Activated CD4-positive, alpha-beta T cell treated with anti-CD3 and anti-CD28 coated beads, Interleukin-2, amount 50 U/mL, for 24 hours (primary cell): Measurements from ENCODE around the gene MESP2.

Experiments used
- DNase-seq, 2 donors: peaks; one replicate each; pipeline ENCODE4 v3.0.0-alpha.2; 2020; ENCODE audit warnings: low read depth in 1 of 2, low spot score in 1 of 2

The MESP2 gene

GRCh38 chr15:89799011-89799911, 23.1 kb downstream of the MESP2 start:
- DNase-seq, result no peak

GRCh38 chr15:89799918-89800498, 23.9 kb downstream of the MESP2 start:
- no peak for DNase-seq

- no peak for DNase-seq
These were observed 25.5 kb downstream of the MESP2 start for GRCh38 chr15:89801471-89802195.

GRCh38 chr15:89802231-89802928, 26.2 kb downstream of the MESP2 start:
- DNase-seq, result no peak

DNA sequence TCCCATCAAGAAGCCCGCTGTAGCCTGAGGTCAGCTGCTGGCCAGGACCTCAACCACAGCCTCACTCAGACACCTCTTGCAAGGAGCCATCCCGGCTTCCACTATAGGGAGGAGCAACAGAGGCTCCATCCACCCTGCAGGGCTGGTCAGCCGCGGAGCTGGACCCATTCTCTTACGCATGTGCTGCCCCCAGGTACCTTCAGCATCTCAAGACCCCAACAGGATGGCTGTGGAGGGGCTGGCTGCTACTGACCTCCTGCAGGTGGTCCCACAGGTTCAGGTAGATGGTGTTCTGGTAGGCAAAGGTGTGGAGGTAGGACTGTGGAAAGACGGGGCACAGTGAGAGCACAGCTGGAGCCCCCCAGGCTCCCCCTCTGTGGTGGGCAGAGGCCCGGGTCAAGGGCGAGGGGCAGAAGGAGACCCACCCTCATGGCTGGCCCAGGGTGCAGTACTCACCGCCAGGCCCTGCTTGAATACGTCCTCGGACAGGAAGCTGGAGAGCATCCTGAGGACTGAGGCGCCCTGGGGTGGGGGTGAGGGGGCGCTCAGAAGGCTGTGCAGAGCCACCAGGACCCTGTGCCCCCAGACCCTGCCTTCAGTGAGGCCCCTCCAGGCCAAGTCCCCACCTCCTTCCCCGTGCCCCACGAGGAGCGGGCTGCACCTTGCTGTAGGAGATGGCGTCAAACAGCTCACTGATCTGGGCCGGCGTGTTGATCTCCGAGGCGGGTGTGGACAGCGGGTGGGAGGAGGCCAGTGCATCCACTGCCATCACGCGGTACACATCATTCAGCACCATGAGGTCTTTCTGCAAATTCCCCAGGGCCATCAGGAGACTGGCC, 27.1 kb downstream of the MESP2 start:
- DNase-seq, result no peak

GRCh38 chr15:89803941-89804800, 28.0 kb downstream of the MESP2 start:
- no peak for DNase-seq

GRCh38 chr15:89805241-89806209, 29.4 kb downstream of the MESP2 start:
- no peak for DNase-seq

DNA sequence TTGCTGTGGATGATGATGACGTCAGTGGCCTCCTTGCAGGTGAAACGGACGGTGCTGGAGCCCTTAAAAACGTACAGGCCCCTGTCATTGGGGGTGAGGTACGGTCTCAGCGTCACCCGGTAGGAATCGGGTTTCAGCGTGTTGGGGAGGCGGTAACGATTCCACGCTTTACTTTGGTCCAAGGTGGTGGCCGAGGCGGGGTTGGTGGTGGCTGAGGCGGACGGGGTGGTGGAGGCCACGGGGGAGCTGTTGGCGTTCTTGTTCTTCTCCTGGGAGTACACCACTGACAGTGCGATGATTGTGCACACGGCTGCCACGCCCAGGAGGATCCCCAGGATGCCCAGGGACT, 30.1 kb downstream of the MESP2 start:
- DNase-seq, result no peak

DNA sequence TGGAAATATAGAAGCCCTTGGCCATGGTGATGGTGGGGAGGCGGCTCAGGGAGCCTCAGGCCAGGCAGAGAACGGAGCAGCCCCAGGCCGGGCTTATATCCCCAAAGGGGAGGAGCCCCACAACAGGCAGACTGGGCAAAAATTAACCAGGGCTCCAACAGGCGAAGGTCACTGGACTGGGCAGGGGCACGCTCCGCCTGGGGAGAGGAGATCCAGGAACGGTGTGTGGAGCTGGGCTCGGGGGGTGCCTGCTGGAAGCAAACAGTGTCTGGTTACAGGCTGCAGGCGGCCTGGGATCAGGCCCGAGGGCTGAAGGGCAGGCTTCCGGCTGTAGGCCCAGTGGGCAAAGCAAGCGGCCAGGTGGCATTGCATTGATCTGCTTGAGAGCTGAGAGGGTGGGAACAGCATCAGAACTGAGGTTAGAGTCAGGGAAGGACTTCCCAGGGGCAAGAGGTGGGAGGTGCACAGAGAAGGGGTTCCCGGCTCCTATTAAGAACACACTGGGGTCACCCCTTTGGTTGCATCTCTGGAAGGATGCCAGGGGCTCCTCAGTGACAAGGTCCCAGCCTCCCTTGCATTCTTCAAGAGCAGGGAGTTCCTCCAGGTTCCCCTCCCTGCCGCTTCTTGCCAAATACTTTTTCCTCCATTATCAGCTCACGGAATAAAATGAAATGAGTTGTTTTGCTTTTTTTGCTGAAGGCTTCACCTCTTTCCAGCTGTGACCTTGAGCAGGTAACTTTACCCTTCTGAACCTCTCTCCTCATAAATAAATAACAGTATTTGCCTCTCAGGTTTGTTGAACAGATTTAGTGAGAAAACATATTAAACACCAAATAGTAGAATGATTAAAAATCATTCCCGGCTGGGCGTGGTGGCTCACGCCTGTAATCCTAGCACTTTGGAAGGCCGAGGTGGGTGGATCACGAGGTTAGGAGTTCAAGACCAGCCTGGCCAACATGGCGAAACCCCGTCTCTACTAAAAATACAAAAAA, 30.7 kb downstream of the MESP2 start:
- no peak for DNase-seq

- no peak for DNase-seq
These were observed 31.6 kb downstream of the MESP2 start for GRCh38 chr15:89807689-89808088.

GRCh38 chr15:89808160-89808870, 32.2 kb downstream of the MESP2 start:
- DNase-seq, result no peak

GRCh38 chr15:89809093-89809786, 33.1 kb downstream of the MESP2 start:
- no peak for DNase-seq

GRCh38 chr15:89809787-89810148, 33.6 kb downstream of the MESP2 start:
- no peak for DNase-seq

GRCh38 chr15:89810837-89811236, 34.7 kb downstream of the MESP2 start:
- no peak for DNase-seq

- DNase-seq, result no peak
These were observed 36.1 kb downstream of the MESP2 start for GRCh38 chr15:89812011-89812846.
